Neural progenitor cell (in vitro differentiated cells): ENCODE results near the gene RASA2. TPM values are rescaled to one million over a fixed set of nuclear protein-coding genes. Genes with fewer than 3 reads are reported as not detected.

Source experiments
- DNase-seq: peaks from one replicate; pipeline ENCODE4 v3.0.0-alpha.2; 2016; ENCODE audit warnings: low spot score
- H2AFZ ChIP-seq: fragments of 200-600 bp; sonication (generic); replicated peaks from 2 replicates; pipeline ENCODE4 v1.6.1; 2016; ENCODE audit warnings: antibody characterized with exemption
- H3F3A ChIP-seq: fragments of 200-600 bp; sonication (generic); 2 replicates; pipeline ENCODE4 v1.6.1; 2016; ENCODE audit warnings: antibody characterized with exemption, low read depth
- H3K27ac ChIP-seq: fragments of 200-600 bp; sonication (generic); 2 replicates; pipeline ENCODE4 v1.5.1; 2016; ENCODE audit warnings: mild to moderate bottlenecking
- H3K27me3 ChIP-seq: fragments of 200-600 bp; sonication (generic); 2 replicates; pipeline ENCODE4 v1.6.1; 2016; ENCODE audit warnings: mild to moderate bottlenecking, moderate library complexity
- H3K36me3 ChIP-seq: fragments of 200-600 bp; sonication (generic); 2 replicates; pipeline ENCODE4 v1.5.1; 2016
- H3K4me1 ChIP-seq: fragments of 200-600 bp; sonication (generic); 2 replicates; pipeline ENCODE4 v1.6.1; 2016; ENCODE audit warnings: mixed run types
- H3K4me2 ChIP-seq: fragments of 200-600 bp; sonication (generic); 2 replicates; pipeline ENCODE4 v1.6.1; 2016
- H3K4me3 ChIP-seq: fragments of 200-600 bp; sonication (generic); 2 replicates; pipeline ENCODE4 v1.5.1; 2016
- H3K79me2 ChIP-seq: fragments of 200-600 bp; sonication (generic); 2 replicates; pipeline ENCODE4 v1.6.1; 2016; ENCODE audit warnings: low read depth
- H3K9ac ChIP-seq: fragments of 200-600 bp; sonication (generic); 2 replicates; pipeline ENCODE4 v1.6.1; 2016
- H3K9me3 ChIP-seq: fragments of 200-600 bp; sonication (generic); 2 replicates; pipeline ENCODE4 v1.5.1; 2016; ENCODE audit warnings: low read depth
- H4K20me1 ChIP-seq: fragments of 200-600 bp; sonication (generic); 2 replicates; pipeline ENCODE4 v1.6.1; 2016; ENCODE audit warnings: low read depth
- H3K27ac Mint-ChIP-seq: 3 replicates; pipeline ENCODE4 v1.8.0; 2021; ENCODE audit warnings: mixed read lengths
- H3K27me3 Mint-ChIP-seq: 2 replicates; pipeline ENCODE4 v1.8.0; 2022; ENCODE audit warnings: low read depth, mild to moderate bottlenecking, inconsistent platforms, moderate library complexity, mixed read lengths; ENCODE audit not compliant: insufficient read depth
- H3K36me3 Mint-ChIP-seq: 3 replicates; pipeline ENCODE4 v1.8.0; 2021; ENCODE audit warnings: mixed read lengths
- H3K4me1 Mint-ChIP-seq: 3 replicates; pipeline ENCODE4 v1.8.0; 2021; ENCODE audit warnings: mixed read lengths
- H3K4me3 Mint-ChIP-seq: 3 replicates; pipeline ENCODE4 v1.8.0; 2021; ENCODE audit warnings: mild to moderate bottlenecking, moderate library complexity, mixed read lengths
- H3K9me3 Mint-ChIP-seq: 3 replicates; pipeline ENCODE4 v1.8.0; 2020; ENCODE audit warnings: mixed read lengths
- CTCF ChIP-seq: fragments of 200-600 bp; sonication (generic); IDR thresholded peaks from 2 replicates; pipeline ENCODE4 v1.5.1; 2017; ENCODE audit warnings: antibody characterized with exemption, mild to moderate bottlenecking
- EZH2 ChIP-seq: fragments of 200-600 bp; sonication (generic); IDR thresholded peaks from 2 replicates; pipeline ENCODE4 v1.6.1; 2017; ENCODE audit warnings: antibody characterized with exemption, mild to moderate bottlenecking, moderate library complexity
- EZH2phosphoT487 ChIP-seq: fragments of 200-600 bp; sonication (generic); IDR thresholded peaks from 2 replicates; pipeline ENCODE4 v1.6.1; 2017; ENCODE audit warnings: antibody characterized with exemption
- total RNA-seq: library from RNA; depleted of rRNA; stranded (reverse); fragments of >200 nt; gene quantifications from 2 replicates; pipeline ENCODE4 v1.2.3, GENCODE V29; 2015; ENCODE audit warnings: low replicate concordance

Gene RASA2
- total RNA-seq, 1 donor from 2014 or later = 48.4 TPM

GRCh38 chr3:141661229-141662196 is 174.7 kb downstream of the RASA2 start:
- TF ChIP-seq EZH2 (no peak), EZH2phosphoT487 (no peak), CTCF (no peak)
- H3K36me3 Mint-ChIP-seq = no peaks in the 10 kb centered on the region
- Histone ChIP-seq H3K9me3 (no peaks in the 10 kb centered on the region), H3F3A (no peaks in the 10 kb centered on the region), H3K27ac (no peak overlapping the region), H2AFZ (no peak overlapping the region), H3K9ac (no peak overlapping the region), H3K4me2 (no peak overlapping the region), H3K4me1 (peaks cover 5% of the 10 kb centered on the region), H3K4me3 (no peak overlapping the region), H3K79me2 (no peaks in the 10 kb centered on the region), H3K36me3 (no peaks in the 10 kb centered on the region), H4K20me1 (no peaks in the 10 kb centered on the region), H3K27me3 (peaks cover 52% of the 10 kb centered on the region)
- peaks cover 20% of the 10 kb centered on the region for H3K4me1 Mint-ChIP-seq
- DNase-seq = no peak
- H3K9me3 Mint-ChIP-seq = peaks cover 11% of the 10 kb centered on the region
- H3K4me3 Mint-ChIP-seq = peak overlapping the region; percentile 53
- H3K27ac Mint-ChIP-seq = no peak overlapping the region
- H3K27me3 Mint-ChIP-seq = peaks cover 24% of the 10 kb centered on the region

GRCh38 chr3:141663993-141664392 is 177.2 kb downstream of the RASA2 start:
- peak; percentile 16 for DNase-seq
- Histone ChIP-seq H3K4me2 (no peak overlapping the region), H4K20me1 (no peaks in the 10 kb centered on the region), H3K79me2 (no peaks in the 10 kb centered on the region), H3K9me3 (no peaks in the 10 kb centered on the region), H2AFZ (peak overlapping the region; percentile 63), H3K4me1 (peaks cover 5% of the 10 kb centered on the region), H3K9ac (no peak overlapping the region), H3K36me3 (no peaks in the 10 kb centered on the region), H3K27ac (no peak overlapping the region), H3K4me3 (no peak overlapping the region), H3K27me3 (peaks cover 32% of the 10 kb centered on the region), H3F3A (no peaks in the 10 kb centered on the region)
- Mint-ChIP-seq H3K4me3 (no peak overlapping the region), H3K9me3 (peaks cover 16% of the 10 kb centered on the region), H3K4me1 (peaks cover 20% of the 10 kb centered on the region), H3K27ac (no peak overlapping the region), H3K27me3 (peaks cover 16% of the 10 kb centered on the region), H3K36me3 (peaks cover 2% of the 10 kb centered on the region)
- no peak for TF ChIP-seq EZH2phosphoT487
- TF ChIP-seq CTCF = no peak
- no peak for TF ChIP-seq EZH2

Other genes starting within 250 kb of the RASA2 start
- 16.9 and 24.5 TPM in 2 replicates for gene ZBTB38, start 118.5 kb upstream of the RASA2 start, total RNA-seq